H1 (cell line): ENCODE data around the gene FARP2.

ENCODE experiments used
- BACH1 ChIP-seq: IDR thresholded peaks from 2 replicates; pipeline ENCODE4 v1.6.1; 2012; ENCODE audit warnings: low read length, improper control_type of control experiment
- CREB1 ChIP-seq: IDR thresholded peaks from 2 replicates; pipeline ENCODE4 v1.6.1; 2012; ENCODE audit warnings: inconsistent platforms
- EGR1 ChIP-seq: IDR thresholded peaks from 2 replicates; pipeline ENCODE4 v1.6.1; 2011; ENCODE audit warnings: low read depth, low read length, borderline replicate concordance
- EP300 ChIP-seq, 2 experiments: IDR thresholded peaks; 1 replicate in 1 of 2; 2 replicates in 1 of 2; pipeline ENCODE4 v1.6.1; 2011 to 2012; ENCODE audit warnings: low read depth in 2 of 2, low read length in 2 of 2, mild to moderate bottlenecking in 2 of 2, borderline replicate concordance in 1 of 2, inconsistent platforms in 1 of 2, moderate library complexity in 1 of 2
- GABPA ChIP-seq: IDR thresholded peaks from 2 replicates; pipeline ENCODE4 v1.6.1; 2011; ENCODE audit warnings: mild to moderate bottlenecking, low read length, moderate library complexity, borderline replicate concordance; ENCODE audit not compliant: insufficient read depth
- POLR2A ChIP-seq, 2 experiments: IDR thresholded peaks; 1 replicate in 1 of 2; 2 replicates in 1 of 2; pipeline ENCODE4 v1.6.1; 2011; ENCODE audit warnings: low read depth in 2 of 2, low read length in 2 of 2, mild to moderate bottlenecking in 2 of 2; ENCODE audit errors: control extremely low read depth in 1 of 2
- RAD21 ChIP-seq, 2 experiments: IDR thresholded peaks in 1 of 2; conservative IDR thresholded peaks in 1 of 2; 2 replicates each; pipeline ENCODE4 v1.6.1; 2011; ENCODE audit warnings: low read depth in 2 of 2, low read length in 2 of 2, improper control_type of control experiment in 1 of 2, inconsistent platforms in 1 of 2, mild to moderate bottlenecking in 1 of 2, moderate library complexity in 1 of 2
- RFX5 ChIP-seq: IDR thresholded peaks from 2 replicates; pipeline ENCODE4 v1.6.1; 2011; ENCODE audit warnings: low read depth, low read length, improper control_type of control experiment, borderline replicate concordance
- SRF ChIP-seq: IDR thresholded peaks from 2 replicates; pipeline ENCODE4 v1.6.1; 2011; ENCODE audit warnings: mild to moderate bottlenecking, low read depth, low read length, moderate library complexity
- TF ChIP-seq, protein P1 (sequence below), 3 experiments: IDR thresholded peaks; 1 replicate in 2 of 3; 2 replicates in 1 of 3; pipeline versions ENCODE4 v1.5.1 to v1.6.1; 2011; ENCODE audit warnings: low read length in 3 of 3, mild to moderate bottlenecking in 3 of 3, inconsistent platforms in 2 of 3, low read depth in 1 of 3, moderate library complexity in 1 of 3; ENCODE audit not compliant: insufficient read depth in 1 of 3; ENCODE audit errors: control extremely low read depth in 1 of 3

DNA sequence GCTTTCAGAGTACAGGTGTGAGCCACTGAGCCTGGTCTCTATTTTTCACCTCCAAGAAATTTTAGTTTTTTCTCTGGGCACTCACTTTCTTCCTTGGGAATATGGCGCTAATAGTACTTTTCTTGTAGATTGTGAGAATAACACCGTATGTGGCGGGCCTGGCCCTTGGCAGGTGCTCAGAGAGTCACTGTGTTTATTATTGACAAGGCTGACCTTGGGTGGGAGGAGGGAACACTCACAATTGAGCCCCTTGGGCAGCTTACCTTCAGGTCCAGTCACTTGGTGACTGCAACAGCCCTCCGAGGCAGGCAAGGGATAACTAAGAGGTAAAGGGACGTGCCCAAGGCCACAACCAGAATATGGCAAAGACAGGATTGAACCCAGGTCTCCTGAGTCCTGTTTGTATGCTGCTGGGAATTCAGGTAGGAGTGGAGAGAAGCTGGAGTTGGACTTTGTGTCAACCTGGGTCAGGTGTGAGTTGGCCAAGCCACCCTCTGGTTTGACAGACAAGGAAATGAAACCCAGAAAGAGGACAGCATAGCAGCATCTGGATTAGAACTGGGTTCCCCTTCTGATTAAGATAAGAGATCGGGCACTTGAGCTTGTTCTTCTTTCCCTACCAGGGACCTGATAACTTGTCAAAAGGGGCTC lies 155.1 kb downstream of the FARP2 start:
- no peak for TF ChIP-seq EGR1
- TF ChIP-seq CREB1 = no peak
- no peak for TF ChIP-seq POLR2A (IDR thresholded peaks at IDR 0.05; ENCODE audit: control extremely low read depth in 1 of 2, low read depth in 2 of 2, low read length in 2 of 2)
- TF ChIP-seq, protein P1, sequence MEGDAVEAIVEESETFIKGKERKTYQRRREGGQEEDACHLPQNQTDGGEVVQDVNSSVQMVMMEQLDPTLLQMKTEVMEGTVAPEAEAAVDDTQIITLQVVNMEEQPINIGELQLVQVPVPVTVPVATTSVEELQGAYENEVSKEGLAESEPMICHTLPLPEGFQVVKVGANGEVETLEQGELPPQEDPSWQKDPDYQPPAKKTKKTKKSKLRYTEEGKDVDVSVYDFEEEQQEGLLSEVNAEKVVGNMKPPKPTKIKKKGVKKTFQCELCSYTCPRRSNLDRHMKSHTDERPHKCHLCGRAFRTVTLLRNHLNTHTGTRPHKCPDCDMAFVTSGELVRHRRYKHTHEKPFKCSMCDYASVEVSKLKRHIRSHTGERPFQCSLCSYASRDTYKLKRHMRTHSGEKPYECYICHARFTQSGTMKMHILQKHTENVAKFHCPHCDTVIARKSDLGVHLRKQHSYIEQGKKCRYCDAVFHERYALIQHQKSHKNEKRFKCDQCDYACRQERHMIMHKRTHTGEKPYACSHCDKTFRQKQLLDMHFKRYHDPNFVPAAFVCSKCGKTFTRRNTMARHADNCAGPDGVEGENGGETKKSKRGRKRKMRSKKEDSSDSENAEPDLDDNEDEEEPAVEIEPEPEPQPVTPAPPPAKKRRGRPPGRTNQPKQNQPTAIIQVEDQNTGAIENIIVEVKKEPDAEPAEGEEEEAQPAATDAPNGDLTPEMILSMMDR (IDR thresholded peaks at IDR 0.05; ENCODE audit: control extremely low read depth in 1 of 3, insufficient read depth in 1 of 3, low read depth in 1 of 3, low read length in 3 of 3) = no peak
- TF ChIP-seq GABPA = no peak
- no peak for TF ChIP-seq EP300 (IDR thresholded peaks at IDR 0.05; ENCODE audit: borderline replicate concordance in 1 of 2, low read depth in 2 of 2, low read length in 2 of 2)
- TF ChIP-seq SRF = no peak
- TF ChIP-seq BACH1 = no peak
- TF ChIP-seq RFX5 = no peak
- no peak for TF ChIP-seq RAD21 (IDR thresholded peaks at IDR 0.05 in 1 of 2, conservative IDR thresholded peaks at IDR 0.05 in 1 of 2; ENCODE audit: low read depth in 2 of 2, low read length in 2 of 2)
